ENCODE measurements around the gene GFOD1.

GFOD1 gene

DNA sequence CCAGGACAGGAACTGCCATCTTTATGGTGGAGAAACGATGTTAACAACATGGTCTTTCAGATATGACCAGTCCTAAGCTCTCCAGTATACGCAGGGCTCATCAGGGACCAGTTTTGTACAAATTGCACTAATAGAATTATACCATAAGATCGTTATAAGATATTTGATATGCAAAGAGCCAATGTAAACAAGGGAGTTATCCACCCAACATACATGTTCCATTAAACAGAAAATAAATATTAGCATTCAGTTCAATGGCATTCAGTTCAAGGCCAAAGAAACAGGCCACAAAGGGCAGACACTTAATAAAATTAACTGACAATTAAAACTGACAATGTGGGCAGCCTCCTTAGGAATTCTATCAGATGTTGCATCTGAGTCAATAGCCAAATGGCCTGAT is 2.6 kb downstream of the GFOD1 start:
- DNase-seq = no peak

GRCh38 chr6:13484138-13484708 is 3.2 kb downstream of the GFOD1 start:
- no peak for DNase-seq

DNA sequence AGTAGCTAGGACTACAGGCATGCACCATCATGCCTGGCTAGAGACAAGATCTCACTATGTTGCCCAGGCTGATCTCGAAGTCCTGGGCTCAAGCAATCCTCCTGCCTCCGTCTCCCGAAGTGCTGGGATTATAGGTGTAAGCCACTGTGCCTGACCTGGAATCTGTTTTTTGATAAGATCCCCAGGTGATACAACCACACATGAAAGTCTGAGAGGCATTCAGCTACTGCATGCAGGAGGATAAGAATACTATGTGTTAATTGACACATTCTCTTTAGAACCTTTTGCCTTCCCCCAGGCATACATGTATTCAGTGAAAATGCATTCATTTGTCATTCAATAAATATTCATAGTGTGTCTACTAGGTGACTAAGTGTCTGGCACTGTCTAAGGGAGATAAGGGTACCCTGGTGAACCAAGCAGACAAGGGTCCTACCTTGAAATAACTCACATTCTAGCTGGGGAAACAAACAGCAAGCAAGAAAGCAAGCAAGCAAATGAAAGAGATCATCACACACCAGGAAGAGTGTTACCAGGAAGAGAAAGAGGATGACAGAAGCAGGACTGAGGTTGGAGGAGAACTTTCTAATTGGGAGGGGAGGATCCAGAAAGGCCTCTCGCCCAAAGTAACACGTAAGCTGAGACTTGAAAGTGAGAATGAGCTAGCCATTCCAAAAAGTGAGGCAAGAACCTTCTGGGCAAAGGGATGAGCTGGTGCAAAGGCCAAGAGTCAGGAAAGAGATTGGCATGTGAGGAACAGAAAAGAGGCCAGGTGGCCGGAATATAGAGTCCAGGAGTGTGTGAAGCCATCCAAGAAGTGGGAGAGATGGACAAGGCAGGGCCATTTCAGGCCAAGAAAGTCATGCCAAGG is 6.5 kb downstream of the GFOD1 start:
- no peak for DNase-seq

GRCh38 chr6:13479971-13480434 is 7.4 kb downstream of the GFOD1 start:
- DNase-seq = no peak

GRCh38 chr6:13479206-13479800 is 8.1 kb downstream of the GFOD1 start:
- no peak for DNase-seq

DNA sequence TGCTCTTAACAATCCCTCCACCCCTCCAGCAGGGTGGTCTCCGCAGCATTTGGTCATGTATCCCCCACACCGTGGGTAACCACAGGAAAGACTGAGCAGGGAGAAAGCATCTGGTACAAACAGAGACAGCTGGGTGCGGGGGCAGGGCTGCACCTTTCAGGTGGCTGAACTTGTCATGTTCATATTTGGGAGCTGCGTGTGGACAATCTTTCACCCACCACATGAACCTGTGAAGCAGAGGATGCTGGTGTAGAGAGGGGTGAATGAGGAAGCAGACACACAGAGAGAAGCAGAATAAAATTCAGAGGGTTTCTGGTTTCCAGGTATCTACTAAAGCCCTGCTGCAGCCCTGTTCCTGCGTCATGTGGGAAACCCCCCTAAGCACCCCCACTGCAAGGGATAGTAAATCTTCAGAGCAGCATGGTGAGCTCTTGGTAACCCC is 8.9 kb downstream of the GFOD1 start:
- DNase-seq = no peak

GRCh38 chr6:13474787-13475186 is 12.6 kb downstream of the GFOD1 start:
- no peak for DNase-seq

- no peak for DNase-seq
Measured at GRCh38 chr6:13474360-13474759, 13.0 kb downstream of the GFOD1 start.

DNA sequence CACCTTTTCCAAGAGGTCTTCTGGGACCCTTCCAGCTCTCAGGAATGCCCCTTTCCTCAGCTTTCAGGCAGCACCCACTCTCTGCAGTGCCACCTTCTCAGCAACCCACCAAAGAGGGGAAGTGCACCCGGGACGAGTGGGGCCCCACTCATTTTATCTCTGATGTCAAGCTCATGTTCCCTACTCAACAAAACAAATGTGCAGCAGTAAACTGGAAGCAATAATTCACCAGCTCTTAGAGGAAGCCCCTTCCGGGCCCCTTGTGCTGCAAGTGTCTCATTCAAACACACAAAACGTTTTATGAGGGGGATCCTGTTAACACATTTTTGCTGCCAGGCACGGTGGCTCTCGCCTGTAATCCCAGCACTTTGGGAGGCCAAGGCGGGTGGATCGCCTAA is 13.6 kb downstream of the GFOD1 start:
- no peak for DNase-seq

DNA sequence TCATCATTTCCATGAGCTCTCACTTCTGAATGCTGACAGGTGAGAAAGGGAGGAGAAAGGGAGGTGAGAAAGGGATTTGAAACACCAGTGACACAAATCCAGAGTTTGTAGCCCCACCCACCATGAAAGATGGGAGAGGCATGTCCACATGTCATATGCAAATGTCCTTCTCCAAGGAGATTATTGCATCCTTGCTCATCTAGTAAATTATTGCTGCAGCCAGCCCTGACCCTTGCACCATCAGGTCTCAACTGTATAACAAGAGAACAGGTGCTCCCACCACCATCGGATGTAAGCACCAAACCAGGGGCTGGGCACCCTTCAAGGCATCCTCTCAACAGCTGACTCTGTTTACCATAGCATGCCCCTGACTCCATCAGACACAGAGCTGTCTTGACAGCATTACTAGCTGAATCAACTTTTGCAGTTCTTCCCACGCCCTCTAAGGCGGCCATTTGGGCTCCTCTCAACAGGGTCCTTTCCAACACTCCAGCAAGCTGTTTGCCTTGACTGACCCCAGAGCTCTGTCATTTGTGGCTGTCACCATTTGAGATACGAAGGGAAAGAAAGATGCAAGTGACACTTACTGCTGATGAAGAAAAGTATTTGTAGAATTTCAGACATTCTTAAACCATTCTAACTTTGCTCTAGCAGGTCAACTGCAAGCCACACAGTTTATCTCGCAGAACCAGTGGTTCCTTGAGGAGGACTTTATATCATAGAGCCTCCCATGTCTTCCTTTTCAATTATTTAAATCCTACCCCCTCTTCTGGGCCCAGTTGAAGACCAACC is 14.2 kb downstream of the GFOD1 start:
- no peak for DNase-seq

GRCh38 chr6:13472099-13472498 is 15.3 kb downstream of the GFOD1 start:
- DNase-seq = no peak

DNA sequence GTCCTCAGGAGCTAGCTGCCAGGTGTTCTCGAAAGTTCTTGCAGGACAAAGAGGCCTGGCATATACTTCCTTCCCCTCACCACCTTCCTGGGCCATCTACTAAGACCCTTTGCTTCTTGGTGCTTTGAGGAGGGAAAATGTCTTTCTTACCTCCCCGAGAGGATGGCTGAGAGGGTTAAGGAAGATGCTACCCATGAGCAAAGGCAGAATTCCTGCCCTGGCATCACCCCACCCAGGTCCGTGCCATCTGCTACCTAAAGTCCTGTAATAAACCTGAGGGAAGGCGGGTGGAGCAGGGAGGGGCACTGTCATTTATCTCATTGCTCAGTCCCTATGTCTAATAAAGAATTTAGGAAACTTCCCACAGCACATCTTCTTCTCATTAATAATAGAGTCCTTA is 16.2 kb downstream of the GFOD1 start:
- DNase-seq = no peak

DNA sequence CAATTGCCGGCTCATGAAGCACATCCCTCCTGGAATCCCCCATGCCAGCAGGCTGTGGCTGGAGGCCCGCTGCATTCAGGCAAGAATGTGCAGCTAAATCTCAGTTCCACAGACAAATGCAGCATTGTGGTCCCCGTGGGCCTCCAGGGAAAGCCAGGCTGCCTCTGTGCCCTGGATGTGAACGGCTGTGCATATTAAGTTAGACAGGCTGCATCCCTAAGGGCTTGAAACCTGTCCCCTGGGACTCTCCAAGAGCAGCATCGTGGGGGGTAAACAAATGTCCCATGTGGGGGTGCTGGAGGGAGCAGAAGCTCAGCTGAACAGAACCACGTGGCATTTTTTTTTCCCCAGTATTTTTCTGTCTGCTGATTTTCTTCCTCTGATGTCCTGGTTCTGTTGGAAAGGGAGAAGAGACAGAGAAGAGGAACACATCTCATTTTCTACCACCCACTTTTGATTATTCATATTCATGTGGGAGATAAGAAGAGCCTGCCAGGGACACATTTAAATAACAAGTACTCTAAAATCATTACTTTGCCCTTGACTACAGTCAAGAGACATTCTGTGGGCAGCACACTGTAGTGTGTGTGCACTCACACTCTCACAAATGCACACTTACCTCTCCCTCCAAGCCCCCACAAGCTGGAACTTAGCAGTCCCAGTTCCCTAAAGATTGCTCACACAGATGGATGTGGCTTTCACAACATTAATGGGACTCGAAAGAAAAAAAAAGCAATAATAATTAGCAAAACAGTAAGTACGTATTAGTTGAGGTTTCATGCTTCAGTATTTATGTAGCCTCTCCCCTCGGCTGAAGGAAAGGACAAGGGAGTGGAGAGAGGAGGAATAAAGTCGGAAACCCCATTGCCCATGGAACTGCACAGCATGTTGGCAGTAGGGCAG is 16.9 kb downstream of the GFOD1 start:
- DNase-seq = no peak

- no peak for DNase-seq
Measured at GRCh38 chr6:13469693-13470092, 17.7 kb downstream of the GFOD1 start.

DNA sequence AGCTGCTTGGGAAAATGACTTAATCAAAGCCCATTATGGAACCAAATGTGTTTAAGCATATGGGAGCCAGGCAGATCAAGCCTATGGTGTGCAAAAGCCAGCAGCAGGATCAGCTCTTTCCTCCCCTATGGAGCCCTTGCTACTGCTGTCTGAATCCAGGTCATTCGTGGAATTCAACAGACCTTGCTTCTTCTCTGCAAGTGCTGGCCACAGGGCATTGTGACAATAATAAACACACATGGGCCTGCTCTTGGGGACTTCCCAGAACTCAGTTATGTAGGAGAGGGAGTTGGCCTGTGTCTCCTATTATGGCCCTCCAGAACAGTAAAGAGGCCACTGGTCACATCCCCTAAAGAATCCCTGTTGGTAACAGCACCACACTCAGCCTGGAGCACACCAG is 18.6 kb downstream of the GFOD1 start:
- no peak for DNase-seq

DNA sequence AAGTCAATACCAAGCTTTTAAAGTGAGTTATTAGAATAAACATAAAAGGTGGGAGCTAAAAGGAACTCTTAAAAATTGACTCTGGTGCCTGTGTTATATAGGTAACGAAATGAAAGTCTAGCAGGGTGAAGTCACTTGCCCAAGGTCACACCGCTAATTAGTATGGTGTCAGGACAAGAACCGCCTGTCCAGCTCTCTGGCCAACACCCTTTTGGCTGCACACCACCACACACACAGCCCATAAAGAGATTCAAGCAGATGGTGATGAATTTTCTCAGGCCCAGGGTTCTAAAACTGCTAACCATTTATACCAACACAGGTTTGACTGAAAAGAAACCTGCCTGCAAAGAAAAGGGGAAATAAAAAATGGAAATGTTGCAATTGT is 20.2 kb downstream of the GFOD1 start:
- no peak for DNase-seq

- peak; percentile 19 for DNase-seq
Measured at GRCh38 chr6:13466304-13467215, 20.8 kb downstream of the GFOD1 start.

- no peak for DNase-seq
Measured at GRCh38 chr6:13465734-13466133, 21.7 kb downstream of the GFOD1 start.

- no peak for DNase-seq
Measured at GRCh38 chr6:13463941-13464340, 23.5 kb downstream of the GFOD1 start.

GRCh38 chr6:13463328-13463717 is 24.1 kb downstream of the GFOD1 start:
- DNase-seq = no peak
